NCI-H2227 treated with DMSO at 0.1 percent for 48 hours (cell line): ENCODE measurements around the gene ZC3H6.
"Not testable (repeated sequence)": the region's sequence is repeated elsewhere in the genome, so short reads cannot be mapped to it uniquely, and the experiment has no call there.

Experiments
- DNase-seq: peaks from one replicate; lab custom pipeline; 2025; lab: John Stamatoyannopoulos, UW

Gene ZC3H6

DNA sequence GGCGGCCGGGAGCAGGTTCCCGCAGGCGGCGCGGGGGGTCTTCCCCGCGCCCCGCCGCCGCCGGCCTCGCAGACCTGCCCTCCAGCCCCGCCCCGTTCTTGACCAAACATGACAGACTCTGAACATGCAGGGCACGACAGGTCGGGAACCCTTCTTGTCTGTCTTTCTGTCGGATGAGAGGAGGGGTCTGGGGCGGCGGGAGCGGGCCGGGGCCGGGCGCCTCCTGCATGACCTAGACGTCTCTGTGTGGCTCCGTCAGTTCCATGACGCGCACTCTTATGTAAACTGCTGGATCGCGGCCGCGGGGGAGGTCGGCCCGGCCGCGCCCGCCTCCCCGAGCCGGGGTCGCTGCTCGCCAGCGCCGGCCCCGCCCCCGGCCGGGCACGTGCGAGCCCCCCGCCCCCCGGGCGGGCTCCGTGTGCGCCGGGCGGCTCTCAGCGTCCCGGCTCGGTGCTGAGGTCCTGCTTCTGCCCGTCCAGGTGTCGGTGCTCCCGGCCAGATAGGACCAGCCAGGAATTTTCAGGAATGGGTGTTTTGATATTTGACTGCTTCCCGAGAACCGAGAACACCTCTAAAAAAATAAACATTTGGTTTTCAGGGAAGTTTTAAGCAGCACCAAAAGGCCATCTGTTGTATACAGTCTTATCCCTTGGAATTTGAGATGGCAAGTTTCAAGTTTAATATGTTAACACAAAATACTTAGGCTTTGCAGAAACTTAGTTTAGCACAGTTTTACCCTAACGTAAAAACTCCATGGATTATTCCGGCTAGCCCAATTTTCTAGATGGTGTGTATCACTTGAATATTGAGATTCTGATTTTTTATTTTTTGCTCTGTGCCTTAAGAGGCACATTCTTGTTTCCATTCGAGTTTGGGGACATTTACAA, 733 bp downstream of the ZC3H6 start:
- DNase-seq: peak; percentile 85

DNA sequence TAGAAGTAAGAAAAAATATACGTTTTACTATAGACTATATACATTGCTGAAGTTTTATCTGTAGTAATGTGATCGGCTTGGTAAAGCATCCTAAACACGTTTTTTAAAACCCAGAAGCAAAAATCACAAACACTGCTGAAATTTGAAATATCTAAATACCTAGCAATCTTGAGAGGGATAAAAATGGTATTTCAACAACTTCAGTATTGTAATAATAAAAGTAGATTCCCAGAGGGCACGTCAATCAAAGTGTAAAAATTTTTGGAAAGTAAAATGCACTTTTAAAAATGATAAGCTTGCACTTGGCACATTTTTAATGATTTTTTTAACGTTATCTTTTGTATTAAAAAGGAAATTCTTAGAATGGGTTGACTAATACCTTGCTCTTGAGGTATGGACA, 1.6 kb downstream of the ZC3H6 start:
- DNase-seq: no peak

DNA sequence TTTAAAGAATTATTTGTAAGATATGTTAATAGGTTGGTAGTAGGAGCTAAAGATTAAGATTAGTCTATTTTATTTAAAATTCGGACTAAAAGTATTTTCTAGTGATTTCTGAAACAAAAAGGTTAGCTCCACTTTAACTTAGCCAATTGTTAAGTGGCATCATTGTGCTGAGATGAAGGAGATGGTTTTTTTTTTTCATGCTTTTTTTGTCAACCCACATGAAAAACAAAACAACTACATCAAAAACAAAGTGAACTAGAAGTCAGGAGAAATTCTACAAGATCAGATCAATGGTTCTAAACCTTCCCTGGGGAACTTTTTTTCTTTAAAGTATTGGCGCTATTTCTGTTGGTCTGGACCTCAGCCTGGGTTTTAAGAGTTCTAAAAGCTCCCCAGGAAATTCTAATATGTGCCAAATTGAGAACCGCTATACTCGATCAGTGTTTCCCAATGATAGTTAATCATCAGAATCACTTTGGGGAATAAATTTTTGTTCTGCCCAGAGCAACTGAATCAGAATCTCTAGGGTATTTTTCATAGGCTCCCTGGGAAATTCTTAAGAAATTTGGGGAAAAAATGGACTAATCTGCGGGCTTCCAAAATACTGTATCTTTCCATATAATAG, 2.3 kb downstream of the ZC3H6 start:
- DNase-seq: no peak

DNA sequence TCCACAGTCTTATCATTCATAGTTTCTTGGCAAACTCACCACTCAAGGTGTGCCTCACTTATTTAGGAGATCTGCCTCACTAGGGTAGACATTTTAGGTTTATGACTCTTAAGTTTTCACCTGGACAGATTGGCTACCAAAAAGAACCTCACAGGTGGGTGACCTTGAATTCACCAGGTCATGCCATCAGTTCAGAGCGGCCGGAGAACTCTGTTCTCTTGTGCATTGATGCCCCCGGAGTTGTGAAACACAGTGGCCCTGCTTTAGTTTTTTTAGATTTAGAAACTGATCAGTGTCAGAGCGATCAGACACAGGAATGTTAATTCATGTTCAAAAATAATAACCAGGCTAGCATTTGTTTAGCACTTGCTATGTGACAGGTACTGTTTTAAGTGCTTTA, 6.7 kb downstream of the ZC3H6 start:
- DNase-seq: not testable (repeated sequence)

DNA sequence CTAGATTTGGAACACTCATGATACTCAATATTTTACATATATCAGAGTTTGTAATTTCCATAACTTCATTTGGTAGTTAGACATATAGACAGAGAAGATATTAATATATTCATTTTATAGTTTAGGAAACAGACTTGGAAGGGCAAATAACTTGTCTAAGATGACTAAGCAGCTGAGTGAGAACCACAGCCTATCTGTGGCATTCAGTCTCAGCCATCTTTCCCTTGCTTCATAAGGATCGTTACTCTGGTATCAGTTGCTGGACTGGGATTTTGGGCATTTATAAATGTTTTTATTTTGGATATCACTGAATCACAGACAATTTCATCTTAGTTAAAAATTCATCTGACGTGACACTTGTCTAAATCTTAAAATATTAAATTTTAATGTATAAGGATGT, 8.1 kb downstream of the ZC3H6 start:
- not testable (repeated sequence) for DNase-seq

DNA sequence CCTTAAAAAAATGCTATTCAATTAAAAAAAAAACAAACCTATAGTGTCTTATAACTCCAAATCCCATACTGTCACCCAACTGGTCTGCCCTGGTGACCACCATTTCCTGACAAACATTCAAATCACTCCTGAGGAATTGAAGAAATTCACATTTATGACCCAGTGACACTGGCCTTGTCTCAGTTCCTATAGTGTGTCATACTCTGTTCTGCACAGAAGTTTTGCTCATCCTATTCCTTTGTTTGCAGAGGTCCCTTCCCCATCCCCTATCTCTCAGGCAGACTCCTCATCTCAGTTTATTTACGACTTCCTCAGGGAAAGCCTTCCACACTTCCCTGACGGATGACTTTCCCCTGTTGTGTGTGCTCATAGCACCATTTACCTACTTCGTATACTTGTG, 14.7 kb downstream of the ZC3H6 start:
- DNase-seq: no peak

DNA sequence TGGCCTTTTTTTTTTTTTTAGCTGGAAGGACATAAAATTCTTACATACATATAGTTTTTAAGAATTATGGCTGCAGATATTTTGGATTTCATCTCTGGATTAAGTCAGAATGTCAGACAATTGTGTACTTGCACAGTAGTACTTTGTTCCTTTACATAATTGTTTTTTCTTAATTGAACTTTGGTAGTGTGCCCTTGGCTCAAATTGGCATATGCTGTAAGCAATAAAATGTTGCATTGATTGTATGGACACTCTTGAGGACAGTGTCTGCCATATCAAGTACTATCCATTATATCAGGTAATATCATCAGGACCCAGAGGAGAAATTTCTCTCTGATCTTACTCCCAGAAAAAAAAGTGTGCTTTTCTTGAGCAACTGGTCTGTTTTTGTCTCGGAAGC, 15.3 kb downstream of the ZC3H6 start:
- DNase-seq: no peak

DNA sequence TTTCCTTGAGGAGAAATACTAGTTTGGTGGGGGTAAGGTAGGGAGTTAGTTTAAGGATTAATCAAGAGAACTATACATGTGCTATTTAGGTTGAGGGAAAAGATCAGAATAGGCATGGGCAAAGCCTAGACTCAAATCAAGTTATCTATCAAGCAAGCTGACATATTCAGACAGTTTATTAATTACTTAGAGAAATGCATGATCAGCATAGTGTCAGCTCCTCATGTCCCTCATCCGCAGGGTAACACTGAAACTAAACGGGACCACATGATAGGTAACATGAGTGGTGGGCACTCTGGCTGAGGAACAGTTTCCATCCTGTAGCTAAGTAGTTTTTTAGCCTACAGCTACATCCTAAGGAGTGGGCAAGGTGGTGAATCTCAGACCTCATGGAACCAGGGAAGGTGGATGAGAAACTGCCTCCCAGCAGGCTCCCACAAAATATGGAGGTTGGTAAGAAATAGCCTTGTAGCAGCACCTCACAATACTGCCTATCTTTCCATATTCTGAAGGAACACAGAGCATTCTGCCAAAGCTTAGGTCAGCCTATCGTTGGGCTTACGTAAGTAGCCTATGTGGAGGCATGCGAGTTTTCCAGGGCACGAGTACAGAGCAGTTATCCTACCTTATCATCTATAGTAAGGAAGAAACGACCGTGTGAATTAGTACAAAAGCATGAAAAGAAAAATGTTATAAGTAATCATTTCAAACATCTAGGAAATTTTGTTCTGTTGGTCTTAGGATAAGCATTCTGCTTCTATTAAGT, 18.4 kb downstream of the ZC3H6 start:
- no peak for DNase-seq

DNA sequence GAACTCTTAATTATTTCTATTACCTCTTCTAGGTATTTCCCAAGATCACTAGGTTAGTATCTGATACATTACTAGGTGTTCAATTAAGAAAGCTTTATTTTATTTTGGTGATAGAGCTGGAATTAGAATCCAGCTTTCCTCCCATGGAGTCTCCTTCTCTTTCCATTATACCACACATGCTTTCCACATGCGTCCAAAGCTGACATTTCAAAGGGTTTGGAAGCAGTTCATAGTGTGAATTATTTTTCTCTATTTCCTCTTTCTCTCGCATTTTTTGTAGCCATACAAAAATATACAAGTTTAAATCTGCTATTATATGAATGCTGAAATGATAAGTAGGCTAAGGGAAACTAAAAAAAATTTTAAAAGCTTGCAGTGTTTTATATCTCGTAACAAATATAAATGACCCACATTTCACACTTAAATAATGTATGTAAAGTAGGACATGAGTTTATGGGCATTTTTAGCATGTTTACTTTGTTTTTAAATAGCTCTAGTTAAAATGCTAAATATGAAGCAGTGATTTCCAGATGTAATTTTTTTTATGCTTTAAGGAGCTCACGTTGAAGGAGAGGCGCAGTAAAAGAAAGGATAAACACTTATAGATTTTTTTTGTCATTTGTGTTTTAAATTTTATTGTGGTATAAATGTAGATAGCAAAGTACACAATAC, 20.1 kb downstream of the ZC3H6 start:
- DNase-seq: no peak

DNA sequence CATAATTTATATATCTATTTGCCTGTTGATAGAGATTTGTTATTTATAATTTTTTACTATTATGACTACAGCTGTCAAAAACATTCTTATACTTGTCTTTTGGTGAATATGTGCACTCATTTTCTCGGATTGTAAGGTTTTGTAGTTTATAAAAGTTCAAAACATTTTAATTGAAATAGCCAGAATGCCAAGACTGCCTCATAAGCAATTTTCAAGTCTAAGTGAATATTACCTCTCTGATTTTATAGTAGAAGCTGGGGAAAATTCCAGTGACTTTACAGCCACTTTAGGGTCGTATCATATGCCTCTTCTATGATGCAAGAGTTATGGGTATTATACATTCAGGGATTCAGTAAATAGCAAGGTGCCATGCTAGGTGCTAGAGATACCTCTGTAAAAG, 21.0 kb downstream of the ZC3H6 start:
- DNase-seq: no peak

DNA sequence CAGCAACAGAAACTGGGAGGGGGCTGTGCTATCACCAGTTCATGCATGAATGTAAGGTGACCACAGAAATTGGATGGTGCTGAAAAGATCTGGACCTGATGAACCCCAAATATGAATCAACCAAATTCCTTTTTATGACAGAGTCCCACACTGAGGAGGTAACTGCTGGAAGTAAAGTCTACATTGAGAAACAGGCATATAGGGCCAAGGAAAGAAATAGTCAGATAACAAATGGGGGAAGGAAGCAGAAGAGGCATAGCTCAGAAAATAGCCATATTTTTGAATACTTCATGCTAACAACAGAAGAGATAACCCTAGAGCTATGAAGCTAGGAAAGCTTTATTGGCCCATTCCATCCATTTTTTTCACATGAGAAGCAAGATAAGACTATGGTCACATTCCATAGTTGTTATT, 25.8 kb downstream of the ZC3H6 start:
- no peak for DNase-seq

DNA sequence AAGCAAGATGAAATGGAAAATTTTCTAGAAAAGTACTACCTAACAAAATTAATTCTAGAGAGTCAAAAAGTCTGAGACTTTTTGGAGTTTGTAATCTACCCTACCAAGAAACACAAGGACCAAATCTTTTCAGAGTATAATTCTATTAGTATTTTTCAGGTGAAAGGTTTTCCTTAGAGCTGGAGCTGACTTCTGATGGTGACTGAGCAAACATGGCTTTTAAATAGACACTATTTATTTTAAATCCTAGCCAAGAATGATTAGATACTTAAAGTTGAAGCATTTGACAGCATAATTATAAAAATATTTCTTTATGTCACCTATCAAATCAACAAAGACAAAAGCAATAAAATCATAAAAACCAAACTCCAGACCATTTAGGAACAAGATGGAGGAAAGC, 26.6 kb downstream of the ZC3H6 start:
- DNase-seq: no peak

DNA sequence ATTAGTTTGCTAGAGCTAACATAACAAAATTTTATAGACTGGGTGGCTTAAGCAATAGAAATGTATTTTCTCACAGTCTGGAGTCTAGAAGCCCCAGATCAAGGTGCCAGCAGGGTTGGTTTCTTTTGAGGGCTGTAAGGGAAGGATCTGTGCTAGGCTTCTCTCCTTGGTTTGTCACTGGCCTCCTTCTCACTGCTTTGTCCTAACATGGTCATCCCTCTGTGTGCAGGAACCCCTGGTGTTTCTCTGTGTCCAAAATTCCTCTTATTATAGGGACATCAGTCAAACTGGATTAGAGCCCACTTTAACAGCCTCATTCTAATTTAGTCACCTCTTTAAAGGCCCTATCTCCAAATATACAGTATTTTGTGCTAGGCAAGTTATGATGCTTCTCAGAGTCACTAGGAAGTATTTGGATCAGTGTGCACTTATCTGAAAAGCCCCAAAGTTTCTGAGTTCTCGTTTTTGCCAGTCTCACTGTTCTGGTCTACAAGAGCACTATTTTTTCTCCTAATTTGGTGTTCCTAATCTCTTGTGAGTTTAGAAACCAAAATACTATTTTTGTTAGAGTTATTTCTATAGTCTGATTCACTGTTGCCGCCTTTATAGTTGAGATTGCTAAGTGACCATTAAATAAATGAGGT, 29.0 kb downstream of the ZC3H6 start:
- DNase-seq: no peak

DNA sequence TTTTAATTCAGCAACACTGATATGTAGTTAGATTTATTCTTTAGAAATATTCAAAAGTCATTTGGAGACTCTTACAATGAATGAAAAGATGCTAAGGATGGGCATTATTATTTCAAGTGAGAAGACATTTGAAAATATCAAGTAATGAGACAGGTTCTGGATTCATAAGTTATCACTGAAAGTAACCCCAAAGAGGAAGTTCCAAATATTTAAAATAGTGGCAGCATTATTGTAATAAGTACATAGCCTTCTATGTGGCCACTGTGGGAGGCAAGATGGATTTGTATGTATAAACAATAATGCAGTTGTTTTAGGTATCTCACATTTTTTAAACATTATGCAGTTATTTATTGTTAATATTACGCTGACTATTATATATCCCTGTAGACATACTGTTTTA, 29.7 kb downstream of the ZC3H6 start:
- DNase-seq: no peak

DNA sequence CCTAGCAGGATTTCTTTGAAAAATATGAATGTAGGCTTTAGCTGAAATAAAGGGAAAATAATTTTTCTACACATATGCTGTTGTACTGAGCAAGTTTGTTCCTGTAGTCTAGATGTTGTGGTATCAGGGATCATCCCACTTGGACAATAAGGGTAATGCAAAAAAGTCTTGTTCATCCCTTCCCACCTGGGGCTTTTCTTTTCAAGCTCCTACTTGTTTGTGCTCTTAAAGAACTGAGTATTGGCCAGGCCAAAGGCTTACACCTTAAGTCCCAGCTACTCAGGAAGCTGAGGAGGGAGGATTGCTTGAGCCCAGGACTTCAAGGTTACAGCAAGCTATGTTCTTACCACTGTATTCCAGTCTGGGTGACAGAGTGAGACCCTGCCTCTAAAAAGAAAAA, 35.5 kb downstream of the ZC3H6 start:
- no peak for DNase-seq

DNA sequence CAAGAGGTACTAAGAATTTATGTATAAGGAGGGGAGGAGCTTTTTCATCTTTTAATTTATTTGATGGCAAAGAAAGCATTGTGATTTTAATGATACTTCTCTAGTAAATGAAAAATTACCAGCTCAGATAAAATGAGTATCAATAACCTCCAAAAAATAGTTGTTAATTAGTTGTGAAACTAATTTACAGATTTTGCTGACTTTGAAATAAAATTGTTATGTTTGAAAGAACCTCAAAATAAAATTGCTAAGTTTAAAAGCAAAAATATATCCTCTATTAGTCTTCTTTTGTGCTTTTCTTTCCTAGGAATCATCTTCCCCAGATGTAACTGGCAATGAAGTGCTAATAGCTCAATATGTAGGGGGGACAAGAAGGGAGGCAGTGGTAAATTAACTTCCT, 36.5 kb downstream of the ZC3H6 start:
- DNase-seq: no peak

DNA sequence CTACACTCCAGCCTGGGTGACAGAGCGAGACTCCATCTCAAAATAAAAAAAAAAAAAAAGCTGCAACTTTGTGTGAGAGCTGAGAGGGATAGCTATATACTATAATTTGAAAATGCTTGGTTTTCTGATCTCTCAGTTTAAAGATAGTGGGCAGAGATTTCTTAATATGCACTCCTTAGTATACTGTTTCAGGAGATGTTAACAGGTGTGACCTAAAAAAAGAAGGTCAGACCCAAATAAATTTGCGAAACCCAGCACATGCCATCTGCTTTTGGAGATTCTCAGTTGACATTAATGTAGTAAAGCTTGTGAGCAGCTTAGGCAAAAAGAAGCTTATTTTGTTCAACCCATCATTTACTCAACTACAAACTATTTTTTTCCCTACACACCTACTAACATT, 37.4 kb downstream of the ZC3H6 start:
- DNase-seq: no peak

DNA sequence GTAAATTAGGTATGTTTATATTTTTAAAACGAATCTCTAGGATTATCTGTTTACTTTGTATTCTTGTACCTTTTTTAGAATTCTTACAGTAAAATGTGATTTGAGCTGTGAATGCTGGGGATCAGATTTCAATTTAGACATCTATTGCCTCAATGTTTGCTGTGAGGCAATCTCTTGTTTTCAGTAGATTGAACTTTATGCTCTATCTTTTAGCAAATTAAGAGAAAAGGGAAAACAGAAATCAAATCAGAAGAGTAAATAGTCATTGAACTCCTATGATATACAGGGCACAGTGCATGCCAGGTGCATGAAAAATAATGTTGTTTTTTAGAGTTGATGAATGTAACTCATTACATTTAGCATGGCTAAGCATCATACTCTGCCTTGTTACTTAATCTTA, 39.5 kb downstream of the ZC3H6 start:
- no peak for DNase-seq

DNA sequence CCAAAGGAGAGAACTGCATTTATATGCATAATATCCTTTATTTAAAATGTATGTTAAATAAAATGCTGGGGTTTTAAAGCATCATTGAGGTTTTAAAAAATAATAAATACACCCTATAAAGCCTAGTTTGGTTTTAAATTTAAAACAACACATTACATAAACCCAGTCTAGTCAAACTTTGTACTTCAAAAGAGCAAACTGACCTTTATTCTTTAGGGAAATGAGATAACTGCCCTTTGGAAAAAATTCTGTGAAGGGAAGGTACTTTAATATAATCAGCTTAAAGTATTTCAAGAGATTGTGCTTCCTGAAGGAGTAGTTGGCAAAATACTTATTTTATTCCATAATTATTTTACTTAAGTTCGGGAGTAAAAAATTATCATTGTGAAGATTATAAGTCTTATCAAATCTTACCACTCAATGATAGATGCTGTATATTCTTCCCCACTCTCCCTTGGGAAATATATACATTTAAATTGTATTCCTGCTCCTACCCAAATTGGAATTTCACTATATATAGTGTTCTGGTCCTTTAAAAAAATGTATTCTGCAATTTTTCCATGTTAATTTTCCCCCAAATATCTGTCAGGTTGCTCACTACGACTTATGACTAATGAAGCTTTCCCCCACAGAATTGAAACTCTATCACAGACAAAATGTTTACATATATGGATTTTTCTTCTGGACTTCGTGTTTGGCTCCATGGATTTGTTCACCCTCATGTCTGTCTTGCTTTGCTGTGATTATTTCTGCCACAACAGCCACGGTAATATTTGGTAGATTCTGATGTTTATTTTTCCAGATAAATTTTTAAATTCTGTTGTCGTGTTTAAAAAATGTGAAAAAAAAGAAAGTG, 42.1 kb downstream of the ZC3H6 start:
- no peak for DNase-seq

DNA sequence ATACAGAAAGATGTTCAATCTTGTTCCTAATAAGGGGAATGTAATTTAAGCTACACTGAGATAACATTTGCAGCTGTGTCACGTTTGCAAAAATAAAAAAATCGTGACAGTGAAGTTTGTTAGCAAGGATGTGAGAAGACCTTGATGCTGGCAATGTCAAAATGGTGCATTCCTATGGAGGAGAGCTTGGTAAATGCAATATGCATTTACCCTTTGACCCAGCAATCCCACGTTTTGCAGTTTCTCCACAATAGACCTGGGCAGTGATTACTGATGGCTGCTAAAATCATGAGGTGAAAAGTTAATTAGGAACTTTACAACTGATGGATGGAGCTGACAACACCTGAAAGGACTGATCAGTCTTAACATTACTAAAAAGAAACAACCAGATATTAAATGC, 43.1 kb downstream of the ZC3H6 start:
- DNase-seq: no peak
